ENCODE results near the gene TEX14.
A peak's percentile ranks its signal among the peaks of the same experiment; 100 is the strongest.

The TEX14 gene, protein sequence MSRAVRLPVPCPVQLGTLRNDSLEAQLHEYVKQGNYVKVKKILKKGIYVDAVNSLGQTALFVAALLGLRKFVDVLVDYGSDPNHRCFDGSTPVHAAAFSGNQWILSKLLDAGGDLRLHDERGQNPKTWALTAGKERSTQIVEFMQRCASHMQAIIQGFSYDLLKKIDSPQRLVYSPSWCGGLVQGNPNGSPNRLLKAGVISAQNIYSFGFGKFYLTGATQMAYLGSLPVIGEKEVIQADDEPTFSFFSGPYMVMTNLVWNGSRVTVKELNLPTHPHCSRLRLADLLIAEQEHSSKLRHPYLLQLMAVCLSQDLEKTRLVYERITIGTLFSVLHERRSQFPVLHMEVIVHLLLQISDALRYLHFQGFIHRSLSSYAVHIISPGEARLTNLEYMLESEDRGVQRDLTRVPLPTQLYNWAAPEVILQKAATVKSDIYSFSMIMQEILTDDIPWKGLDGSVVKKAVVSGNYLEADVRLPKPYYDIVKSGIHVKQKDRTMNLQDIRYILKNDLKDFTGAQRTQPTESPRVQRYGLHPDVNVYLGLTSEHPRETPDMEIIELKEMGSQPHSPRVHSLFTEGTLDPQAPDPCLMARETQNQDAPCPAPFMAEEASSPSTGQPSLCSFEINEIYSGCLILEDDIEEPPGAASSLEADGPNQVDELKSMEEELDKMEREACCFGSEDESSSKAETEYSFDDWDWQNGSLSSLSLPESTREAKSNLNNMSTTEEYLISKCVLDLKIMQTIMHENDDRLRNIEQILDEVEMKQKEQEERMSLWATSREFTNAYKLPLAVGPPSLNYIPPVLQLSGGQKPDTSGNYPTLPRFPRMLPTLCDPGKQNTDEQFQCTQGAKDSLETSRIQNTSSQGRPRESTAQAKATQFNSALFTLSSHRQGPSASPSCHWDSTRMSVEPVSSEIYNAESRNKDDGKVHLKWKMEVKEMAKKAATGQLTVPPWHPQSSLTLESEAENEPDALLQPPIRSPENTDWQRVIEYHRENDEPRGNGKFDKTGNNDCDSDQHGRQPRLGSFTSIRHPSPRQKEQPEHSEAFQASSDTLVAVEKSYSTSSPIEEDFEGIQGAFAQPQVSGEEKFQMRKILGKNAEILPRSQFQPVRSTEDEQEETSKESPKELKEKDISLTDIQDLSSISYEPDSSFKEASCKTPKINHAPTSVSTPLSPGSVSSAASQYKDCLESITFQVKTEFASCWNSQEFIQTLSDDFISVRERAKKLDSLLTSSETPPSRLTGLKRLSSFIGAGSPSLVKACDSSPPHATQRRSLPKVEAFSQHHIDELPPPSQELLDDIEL (N-terminal part only)

DNA sequence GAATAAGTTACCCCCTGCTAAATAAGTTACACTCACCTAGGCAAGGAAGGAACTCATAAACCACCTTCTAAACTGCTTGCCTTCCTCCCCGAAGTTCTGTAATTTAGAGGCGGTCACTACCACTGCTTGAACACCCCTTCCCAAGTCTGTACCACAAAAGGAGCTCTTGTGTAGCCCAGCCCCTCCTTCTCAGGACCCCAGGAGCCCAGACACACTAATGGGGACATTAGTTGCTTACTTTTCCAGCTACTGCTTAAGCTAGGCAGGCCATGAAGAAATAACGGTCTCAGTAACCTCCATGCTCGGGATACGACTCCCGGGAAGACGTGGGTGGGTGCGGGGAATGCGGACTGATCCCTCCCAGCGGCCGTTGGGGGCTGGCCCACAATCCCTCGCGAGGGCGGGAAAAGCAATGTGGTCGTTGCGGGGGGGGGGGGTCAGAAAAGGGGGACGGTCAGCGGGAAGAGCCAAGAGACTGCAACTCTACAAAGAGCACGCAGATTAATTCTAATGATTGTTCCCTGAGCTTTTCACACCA is at the start of gene TEX14:
TEX14 (minus strand) TSS at position 345 of the 538 bp plus-strand sequence. CDS start 40,044 bp downstream, outside the sequence.
- no peak for DNase-seq

DNA sequence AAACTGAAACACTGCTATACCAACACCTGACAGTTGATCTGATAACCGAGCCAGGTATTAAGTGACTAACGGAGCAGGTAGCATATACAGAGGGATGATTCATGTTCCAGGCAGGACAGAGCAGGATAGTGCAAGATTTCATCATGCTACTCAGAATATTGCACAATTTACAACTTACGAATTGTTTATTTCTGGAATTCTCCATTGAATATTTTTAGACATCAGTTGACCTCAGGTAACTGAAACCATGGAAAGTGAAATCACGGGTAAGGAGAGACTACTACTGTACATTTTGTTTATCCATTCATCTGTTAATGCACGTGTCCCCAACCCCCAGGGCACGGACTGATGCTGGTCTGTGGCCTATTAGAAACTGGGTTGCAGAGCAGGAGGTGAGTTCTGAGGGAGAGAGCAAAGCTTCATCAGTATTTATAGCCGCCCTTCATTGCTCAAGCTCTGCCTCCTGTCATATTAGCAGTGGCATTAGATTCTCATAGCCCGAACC is 49.3 kb upstream of the TEX14 start:
- no peak for DNase-seq

DNA sequence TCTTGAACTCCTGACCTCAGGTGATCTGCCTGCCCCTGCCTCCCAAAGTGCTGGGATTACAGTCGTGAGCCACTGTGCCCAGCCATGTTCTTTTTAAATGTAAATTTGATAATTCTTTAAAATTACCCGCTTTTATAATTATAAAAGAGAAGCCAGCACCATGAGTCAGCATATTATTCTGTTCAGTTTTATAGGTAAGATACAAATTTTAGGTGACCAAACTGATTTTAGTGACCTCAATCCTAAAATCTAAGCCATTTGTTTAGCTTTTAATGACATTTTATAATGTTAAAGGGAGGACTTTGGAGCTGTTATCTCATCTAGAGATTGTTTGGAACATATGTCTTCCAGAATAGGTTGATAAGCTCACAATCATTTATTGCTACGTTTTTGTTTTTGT is 43.0 kb upstream of the TEX14 start:
- DNase-seq: no peak

DNA sequence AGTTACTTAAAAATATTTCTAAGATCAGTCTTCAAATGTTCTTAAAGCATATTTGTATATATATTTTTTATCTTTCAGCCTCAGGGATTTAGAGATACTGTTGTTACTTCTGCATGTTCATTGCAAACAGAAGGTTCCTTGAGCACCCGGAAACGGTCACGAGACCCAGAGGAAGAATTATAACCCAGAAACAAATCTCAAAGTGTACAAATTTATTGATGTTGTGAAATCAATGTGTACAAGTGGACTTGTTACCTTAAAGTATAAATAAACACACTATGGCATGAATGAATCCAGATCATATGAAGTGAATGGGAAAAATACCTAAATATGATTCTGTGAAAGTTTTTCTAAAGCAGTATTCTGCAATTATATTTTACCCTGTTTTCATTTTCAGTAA is 42.2 kb upstream of the TEX14 start:
- no peak for DNase-seq

DNA sequence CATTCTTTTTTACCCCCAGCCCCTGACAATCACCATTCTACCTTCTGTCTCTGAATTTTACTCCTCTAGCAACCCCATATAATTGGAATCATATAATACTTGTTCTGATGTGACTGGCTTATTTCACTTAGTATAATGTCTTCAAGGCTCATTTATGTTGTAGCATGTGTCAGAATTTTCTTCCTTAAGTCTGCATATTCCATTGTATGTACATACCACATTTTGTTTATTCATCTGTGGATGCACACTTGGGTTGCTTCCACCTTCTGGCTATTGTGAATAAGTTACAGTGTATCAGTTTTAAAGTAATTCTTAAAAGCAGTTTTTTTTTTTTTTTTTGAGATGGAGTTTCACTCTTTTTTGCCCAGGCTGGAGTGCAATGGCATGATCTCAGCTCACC is 39.1 kb upstream of the TEX14 start:
- no peak for DNase-seq

DNA sequence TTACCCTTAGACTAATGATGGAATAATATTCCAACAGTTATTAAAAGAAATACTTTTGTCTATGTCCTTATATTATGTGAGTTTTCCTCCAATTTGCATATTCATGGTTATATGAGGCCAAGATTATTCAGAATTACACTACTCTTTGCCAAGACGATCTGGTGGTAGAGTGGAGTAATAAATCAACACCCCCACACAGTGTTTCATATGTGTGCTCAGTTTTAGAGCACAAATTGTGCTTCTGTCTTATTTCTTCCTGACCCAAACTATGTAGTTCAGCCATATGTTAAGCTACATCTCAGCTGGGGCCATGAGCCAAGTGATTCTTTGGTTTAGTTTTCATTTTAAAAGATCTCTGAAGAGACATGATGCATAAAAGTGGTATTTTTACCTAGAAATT is 37.0 kb upstream of the TEX14 start:
- DNase-seq: no peak

DNA sequence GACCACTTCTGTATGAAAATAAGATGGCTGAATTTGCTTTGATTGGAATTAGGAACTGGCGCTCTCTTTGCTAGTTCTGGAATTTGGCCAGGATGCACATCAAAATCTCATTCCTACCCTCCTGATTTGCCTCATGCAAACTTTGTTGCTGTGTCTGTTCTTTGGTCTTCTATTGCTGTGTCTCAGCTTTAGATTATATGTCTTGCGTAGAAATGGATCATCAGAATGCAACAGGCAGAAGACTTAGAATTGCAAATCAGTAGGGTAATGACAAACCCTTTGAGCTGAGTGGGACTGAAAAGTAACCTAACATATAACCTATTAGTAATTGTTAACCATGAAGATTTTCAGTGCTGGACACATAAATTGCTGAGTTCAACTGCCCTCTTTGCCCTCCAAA is 30.9 kb upstream of the TEX14 start:
- DNase-seq: no peak

DNA sequence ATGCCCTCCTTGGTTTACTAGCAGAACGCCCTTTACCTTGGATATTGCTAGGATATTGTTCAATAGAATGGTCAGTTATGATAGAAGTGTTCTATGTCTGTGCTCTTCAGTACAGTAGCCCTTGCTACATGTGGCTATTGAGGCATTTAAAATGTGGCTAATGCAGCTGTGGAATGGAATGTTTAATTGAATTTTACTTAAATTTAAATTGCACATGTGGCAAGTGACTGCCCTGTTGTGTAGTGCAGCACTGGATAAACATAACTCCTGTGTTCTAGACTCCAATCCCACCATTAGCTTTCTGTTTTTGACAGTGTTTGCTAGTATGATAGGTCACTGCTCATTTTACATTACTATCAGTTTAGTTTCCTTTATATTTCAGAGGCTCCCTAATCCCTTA is 30.4 kb upstream of the TEX14 start:
- no peak for DNase-seq

DNA sequence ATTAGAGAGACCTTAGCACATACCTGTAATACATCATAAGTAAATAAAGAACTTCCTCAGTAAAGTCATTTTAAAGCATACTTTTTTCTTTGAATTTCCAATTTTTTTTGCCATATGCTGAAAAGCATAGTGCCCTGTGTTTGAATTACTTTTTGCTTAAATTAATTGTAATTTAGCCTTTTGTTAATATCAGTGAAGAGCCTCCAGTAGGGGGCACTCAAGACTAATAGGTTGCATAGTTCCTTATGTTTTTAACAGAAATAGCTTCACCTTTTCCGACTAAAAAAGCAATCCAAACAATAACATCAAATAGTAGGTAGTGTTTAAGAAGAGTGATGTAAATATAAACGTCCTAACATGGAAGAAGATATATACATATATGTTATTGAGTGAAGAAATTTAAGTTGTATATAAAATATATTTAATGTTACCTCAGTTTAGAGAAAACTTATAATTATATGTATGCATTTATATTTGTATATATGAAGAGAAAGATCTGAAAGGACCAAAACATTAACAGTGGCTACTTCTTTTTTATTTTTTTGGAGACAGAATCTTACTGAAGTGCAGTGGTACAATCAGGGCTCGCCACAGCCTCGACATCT is 19.2 kb upstream of the TEX14 start:
- DNase-seq: peak in 6 of 56 donors; percentile 0 to 44 (median 4)

DNA sequence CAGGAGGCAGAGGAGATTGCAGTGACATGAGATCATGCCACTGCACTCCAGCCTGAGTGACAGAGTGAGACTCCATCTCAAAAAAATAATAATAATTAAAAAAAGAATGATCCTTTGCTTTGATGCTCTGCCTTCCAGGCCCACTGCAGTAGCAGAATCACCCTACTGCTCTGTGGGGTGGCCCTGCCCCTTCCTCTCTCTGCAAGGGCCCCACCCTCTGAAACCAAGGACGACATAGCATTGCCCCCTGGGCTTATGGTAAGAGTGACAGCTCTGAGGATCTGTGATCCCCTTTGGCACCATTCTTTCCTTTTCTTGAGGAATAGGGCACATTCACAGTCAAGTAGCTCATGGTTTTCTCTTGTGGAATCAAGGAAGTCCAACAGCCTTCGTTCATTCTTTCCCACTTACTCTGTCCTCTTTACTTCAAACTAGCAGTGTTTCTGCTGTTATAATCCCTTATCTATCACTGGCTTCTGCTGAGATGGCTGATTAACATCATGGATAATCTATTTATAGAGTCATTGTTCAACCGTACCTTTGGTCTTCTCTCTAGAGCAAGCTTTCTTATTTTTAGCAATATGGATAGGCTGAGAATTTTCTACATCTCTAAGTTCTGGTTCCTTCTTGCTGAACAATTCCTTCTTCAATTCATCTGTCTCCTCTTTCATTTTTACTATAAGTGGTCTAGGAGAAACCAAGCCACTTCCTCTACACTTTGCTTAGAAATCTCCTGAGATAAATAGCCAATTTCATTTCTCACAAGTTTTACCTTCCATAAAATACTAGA is 14.7 kb upstream of the TEX14 start:
- DNase-seq: no peak

DNA sequence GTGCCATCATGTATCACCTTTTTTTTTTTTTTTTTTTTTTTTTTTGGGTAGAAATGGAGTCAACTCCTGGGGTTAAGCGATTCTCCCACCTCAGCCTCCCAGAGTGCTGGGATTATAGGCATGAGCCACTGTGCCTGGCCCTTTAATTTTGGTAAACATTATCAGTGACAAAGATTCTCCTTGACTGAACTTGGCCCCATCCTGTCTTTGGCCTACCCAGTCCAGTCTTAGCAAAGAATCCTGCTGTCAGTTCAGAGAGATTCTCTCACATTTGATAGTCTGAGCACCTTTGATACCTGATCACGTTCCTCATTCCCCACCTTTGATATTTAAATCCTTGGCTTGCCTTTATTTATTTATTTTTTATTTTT is 12.1 kb upstream of the TEX14 start:
- DNase-seq: no peak

DNA sequence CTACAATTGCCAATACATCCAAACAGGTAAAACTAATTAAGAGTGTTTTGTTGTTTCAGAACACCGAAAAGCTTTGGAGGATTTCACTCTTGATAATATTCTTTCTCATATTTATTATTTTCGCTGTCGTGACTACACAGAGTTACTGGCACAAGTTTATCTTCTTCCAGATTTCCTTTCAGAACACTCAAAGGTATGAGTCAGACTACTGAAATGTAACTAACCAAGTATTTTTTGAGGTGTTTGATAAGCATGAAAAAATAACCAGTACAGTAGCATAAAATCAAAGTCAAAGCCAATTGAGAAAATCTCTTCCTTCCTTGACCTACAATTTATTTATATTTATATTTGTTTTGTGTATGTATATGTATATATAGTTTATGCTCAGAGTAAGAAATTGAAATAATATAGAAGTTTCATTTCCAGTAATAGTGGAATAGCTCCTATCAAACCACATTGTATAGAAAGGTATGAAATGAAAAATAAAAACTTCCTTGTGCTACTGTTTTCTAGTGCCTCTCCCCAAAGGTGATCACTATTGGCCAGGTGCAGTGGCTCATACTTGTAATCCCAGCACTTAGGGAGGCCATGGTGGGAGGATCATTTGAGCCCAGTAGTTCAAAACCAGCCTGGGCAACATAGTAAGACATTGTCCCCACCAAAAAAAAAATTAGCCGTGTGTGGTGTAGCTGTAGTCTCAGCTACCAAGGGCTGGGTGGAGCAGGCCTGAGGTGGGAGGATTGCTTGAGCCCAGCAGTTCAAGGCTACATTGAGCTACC is 11.5 kb upstream of the TEX14 start:
- DNase-seq: no peak

DNA sequence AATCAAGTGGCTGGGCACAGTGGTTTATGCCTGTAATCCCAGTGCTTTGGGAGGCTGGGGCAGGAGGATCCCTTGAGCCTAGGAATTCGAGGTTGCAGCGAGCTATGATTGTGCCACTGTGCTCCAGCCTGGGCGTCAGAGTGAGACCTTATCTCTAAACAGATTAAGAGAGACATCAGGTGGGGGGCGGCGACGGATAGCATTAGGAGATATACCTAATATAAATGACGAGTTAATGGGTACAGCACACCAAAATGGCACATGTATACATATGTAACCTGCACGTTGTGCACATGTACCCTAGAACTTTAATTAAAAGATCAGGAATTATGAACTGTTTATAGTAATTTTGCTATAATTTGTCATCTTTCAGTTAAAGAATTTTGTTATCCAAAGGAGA is 10.9 kb upstream of the TEX14 start:
- no peak for DNase-seq

DNA sequence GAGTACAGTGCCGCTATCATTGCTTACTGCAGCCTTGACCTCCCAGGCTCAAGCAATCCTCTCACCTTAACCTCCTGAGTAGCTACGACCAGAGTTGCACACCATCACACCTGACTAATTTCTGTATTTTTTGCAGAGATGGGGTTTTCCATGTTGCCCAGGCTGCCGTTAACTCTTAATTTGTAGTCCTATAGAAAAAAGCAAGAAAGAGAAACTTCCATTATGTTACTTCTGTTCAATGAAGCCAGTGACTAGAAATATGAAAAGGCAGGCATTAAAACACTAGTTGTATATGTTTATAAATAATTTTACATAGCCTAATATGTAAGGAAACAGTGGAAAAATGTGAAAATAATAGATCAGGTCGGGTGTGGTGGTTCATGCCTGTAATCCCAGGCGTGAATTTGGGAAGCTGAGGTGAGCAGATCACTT is 10.2 kb upstream of the TEX14 start:
- DNase-seq: no peak

DNA sequence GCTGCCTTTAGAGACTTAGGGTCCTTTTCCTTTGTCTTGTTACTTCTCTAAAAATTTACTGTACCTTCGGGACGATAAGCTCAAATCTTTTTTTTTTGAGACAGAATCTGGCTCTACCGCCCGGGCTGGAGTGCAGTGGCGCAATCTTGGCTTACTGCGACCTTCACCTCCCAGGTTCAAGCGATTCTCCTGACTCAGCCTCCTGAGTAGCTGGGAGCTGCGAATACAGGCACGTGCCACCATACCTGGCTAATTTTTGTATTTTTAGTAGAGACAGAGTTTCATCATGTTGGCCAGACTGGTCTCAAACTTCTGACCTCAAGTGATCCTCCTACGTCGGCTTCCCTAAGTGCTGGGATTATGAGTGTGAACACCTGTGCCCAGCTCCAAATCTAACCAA is 7.9 kb upstream of the TEX14 start:
- DNase-seq: no peak

DNA sequence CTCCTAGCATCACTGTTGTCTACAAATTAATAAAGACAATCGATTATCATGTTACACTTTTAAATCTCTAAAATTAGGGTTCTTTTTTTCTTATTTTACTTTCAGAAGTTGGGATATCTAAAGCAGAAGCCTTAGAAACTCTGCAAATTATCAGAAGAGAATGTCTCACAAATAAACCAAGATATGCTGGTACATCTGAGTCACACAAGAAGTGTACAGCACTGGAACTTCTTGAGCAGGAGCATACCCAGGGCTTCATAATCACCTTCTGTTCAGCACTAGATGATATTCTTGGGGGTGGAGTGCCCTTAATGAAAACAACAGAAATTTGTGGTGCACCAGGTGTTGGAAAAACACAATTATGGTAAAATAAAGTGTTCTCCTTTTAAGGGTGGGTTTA is 3.0 kb upstream of the TEX14 start:
- DNase-seq: peak in 1 of 56 donors; percentile 17

DNA sequence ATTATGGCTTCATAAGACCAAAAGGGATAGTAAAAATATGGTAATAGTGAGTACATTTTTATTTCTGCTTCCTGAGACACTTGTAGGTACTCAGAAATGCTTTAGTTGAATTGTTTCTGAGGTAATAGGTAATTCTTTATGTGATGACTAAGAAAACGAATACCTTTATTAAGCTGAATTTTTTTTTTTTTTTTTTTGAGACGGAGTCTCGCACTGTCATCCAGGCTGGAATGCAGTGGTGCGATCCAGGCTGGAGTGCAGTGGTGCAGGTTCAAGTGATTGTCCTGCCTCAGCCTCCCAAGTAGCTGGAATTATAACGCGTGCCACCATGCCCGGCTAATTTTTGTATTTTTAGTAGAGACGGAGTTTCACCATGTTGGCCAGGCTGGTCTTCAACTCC is 2.5 kb upstream of the TEX14 start:
- no peak for DNase-seq

DNA sequence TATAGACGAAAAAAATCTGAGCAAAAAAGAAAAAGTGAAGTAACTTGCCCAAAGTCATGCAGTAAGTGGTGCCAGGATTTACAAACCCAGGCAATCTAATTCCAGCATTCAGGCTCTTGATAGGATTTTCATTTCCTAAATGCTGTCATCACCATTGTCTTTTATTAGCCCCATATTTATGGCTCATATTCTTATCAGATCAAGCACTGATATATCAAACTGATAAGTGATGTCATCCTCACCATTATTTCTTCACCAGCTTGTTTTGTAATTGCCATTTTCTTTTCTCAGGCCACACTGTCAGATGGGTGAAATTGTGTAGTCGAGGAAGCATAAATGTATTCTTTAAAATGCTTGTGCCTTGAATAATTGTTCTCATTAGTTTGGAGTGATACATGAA is 1.9 kb upstream of the TEX14 start:
- DNase-seq: no peak

DNA sequence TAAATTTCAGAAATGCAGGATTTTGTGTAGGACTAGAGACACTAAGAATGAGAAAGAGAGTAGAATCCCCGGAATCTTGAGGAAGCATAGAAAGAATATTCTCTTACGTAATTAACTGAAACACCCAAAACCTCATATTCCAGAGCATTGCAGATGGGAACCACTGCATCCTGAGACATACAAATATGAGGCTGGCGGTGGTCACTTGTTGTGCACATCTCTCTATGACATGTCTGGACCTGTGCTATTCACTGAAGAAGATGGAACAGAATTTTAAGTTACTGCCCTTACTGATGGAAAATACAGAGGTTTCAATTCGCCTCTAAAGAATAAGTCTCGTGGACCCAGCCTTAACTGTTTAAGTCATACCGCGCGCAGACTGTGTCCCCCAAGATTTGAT is 1.4 kb upstream of the TEX14 start:
- no peak for DNase-seq

Data from amygdala (tissue), 56 donors.